ENCODE measurements around the gene PIGBOS1. TPM values are rescaled to one million over a fixed set of nuclear protein-coding genes. Genes with fewer than 3 reads are reported as not detected.

The PIGBOS1 gene
- total RNA-seq, 1 experiment from 2014 or later = 11.7 TPM

DNA sequence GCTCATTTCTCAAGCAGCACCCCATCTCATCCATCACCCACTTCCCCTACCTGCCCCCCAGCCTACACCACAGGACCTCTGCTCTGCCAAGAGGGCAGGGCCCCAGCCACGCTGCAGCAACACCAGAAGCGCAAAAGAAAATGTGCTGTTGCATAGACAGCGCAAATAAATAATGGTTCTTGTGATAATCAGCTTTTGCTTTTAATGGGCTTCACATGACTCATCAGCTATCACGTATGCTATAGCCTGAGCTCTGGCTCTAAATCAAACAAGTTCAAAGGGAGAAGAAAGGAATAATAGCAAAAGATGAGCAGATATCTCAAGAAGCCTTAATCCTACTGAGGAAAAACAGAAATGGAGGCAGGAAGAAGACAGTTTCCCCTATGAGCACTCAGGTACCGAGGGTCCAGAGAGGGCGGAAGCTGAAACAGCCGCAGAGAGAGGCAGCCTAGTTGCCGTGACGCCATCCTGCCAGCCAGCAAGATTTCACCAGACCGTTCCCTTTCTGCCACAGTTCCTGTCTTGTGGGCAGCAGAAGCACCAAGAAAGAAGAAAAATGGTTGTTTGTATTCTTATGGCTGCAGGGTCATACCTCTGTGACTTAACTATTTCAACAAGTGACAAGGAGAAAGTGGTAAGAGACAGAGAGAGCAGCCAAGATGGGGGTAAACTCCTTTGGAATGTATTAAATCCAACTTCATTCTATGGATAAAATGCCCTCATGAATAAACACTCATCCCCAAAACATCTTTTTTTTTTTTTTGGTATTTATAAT, 51.3 kb downstream of the PIGBOS1 start:
- Histone ChIP-seq H3K4me1 (no peaks in the 10 kb centered on the region), H3K36me3 (ENCODE audit: control insufficient read depth, insufficient read depth, low read length) (no peaks in the 10 kb centered on the region), H3K27me3 (replicated peaks; ENCODE audit: control insufficient read depth, insufficient read depth, low read length) (no peaks in the 10 kb centered on the region), H3K4me3 (ENCODE audit: low read depth, low read length) (no peak overlapping the region), H3K9me3 (no peaks in the 10 kb centered on the region)
- no peaks in the 10 kb centered on the region for H3K9me3 Mint-ChIP-seq (ENCODE audit: unreplicated experiment)
- no peak overlapping the region for H3K4me3 Mint-ChIP-seq (ENCODE audit: unreplicated experiment)
- no peak overlapping the region for H3K27ac Mint-ChIP-seq (ENCODE audit: unreplicated experiment)
- TF ChIP-seq, protein P1, sequence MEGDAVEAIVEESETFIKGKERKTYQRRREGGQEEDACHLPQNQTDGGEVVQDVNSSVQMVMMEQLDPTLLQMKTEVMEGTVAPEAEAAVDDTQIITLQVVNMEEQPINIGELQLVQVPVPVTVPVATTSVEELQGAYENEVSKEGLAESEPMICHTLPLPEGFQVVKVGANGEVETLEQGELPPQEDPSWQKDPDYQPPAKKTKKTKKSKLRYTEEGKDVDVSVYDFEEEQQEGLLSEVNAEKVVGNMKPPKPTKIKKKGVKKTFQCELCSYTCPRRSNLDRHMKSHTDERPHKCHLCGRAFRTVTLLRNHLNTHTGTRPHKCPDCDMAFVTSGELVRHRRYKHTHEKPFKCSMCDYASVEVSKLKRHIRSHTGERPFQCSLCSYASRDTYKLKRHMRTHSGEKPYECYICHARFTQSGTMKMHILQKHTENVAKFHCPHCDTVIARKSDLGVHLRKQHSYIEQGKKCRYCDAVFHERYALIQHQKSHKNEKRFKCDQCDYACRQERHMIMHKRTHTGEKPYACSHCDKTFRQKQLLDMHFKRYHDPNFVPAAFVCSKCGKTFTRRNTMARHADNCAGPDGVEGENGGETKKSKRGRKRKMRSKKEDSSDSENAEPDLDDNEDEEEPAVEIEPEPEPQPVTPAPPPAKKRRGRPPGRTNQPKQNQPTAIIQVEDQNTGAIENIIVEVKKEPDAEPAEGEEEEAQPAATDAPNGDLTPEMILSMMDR (IDR thresholded peaks at IDR 0.05; ENCODE audit: insufficient read depth in 1 of 2, low read depth in 1 of 2, low read length in 1 of 2, severe bottlenecking in 1 of 2, unreplicated experiment in 1 of 2) = no peak
- BruUV-seq (replicated peaks) = no TSS peak
- CTCF ChIA-PET = no interaction called here
- intact Hi-C loops (cut with micrococcal nuclease; ENCODE audit: unreplicated experiment) = no loop called here
- POLR2A ChIA-PET = no interaction called here
- H3K27me3 Mint-ChIP-seq (ENCODE audit: insufficient read depth, unreplicated experiment) = no peaks in the 10 kb centered on the region
- peaks cover 4% of the 10 kb centered on the region for H3K36me3 Mint-ChIP-seq (ENCODE audit: insufficient read depth, unreplicated experiment)
- H3K4me1 Mint-ChIP-seq (ENCODE audit: low read depth, unreplicated experiment) = peaks cover 6% of the 10 kb centered on the region
- no peak for DNase-seq

Other genes with a start within 250 kb of the PIGBOS1 start
- 122 and 124 TPM in 2 replicates for gene RSL24D1, start 122.2 kb downstream of the PIGBOS1 start, total RNA-seq (2022)
- gene RAB27A, start 29.3 kb downstream of the PIGBOS1 start, total RNA-seq (2022) = 6.8 and 8.7 TPM in 2 replicates
- gene PIGB, start 99 bp upstream of the PIGBOS1 start, total RNA-seq (2022) = 14.1 and 15.5 TPM in 2 replicates
- gene CCPG1, start 89.2 kb upstream of the PIGBOS1 start, total RNA-seq (2022) = 51.6 and 54.6 TPM in 2 replicates
- gene PIERCE2, start 89.4 kb upstream of the PIGBOS1 start, total RNA-seq (2022) = 1.3 TPM in 1 of 2 replicates, not detected in the other
- 1.2 and 4.3 TPM in 2 replicates for gene DNAAF4, start 189.1 kb upstream of the PIGBOS1 start, total RNA-seq (2022)